Breast epithelium (tissue), 3 donors: ENCODE results near the gene CCL24.

Experiments
- CTCF ChIP-seq, 3 donors: fragments of 450-650 bp; IDR thresholded peaks; one replicate each; pipeline ENCODE4 v1.5.1; 2016 to 2017; ENCODE audit warnings: antibody characterized with exemption in 3 of 3, mild to moderate bottlenecking in 3 of 3, moderate library complexity in 3 of 3
- POLR2A ChIP-seq: fragments of 450-650 bp; IDR thresholded peaks from one replicate; pipeline ENCODE4 v1.6.1; 2016; ENCODE audit warnings: antibody characterized with exemption, mild to moderate bottlenecking, moderate library complexity

- TF ChIP-seq POLR2A (no peak), CTCF (IDR thresholded peaks at IDR 0.05) (no peak)
Measured at GRCh38 chr7:75776295-75776971, 37.2 kb downstream of the CCL24 start.
